ENCODE measurements around the gene TPM2. TPM values are rescaled to one million over a fixed set of nuclear protein-coding genes. Genes with fewer than 3 reads are reported as not detected.

TPM2 gene
- total and polyA plus RNA-seq, 2 donors from 2014 or later, result 218 to 287 TPM

- H3K36me3 ChIP-seq (ENCODE audit: control insufficient read depth in 2 of 3, insufficient read depth in 3 of 3, low read length in 3 of 3), result peaks cover 23 to 76% (median 69%) of the 10 kb centered on the region in 3 donors
- H3K9me3 ChIP-seq (ENCODE audit: control insufficient read depth in 2 of 3, insufficient read depth in 1 of 3, low read length in 3 of 3), result no peaks in the 10 kb centered on the region
- no peak overlapping the region for H3K27ac ChIP-seq (ENCODE audit: low read depth in 2 of 2, low read length in 2 of 2)
- no peak overlapping the region for H3K4me3 ChIP-seq (ENCODE audit: low read length in 3 of 3)
- no peak for TF ChIP-seq CTCF (IDR thresholded peaks at IDR 0.05; ENCODE audit: borderline replicate concordance, extremely low read depth, insufficient read depth)
- FAIRE-seq (no peak), DNase-seq (no peak)
- peaks cover 0 to 2% (median 0%) of the 10 kb centered on the region in 3 donors for H3K4me1 ChIP-seq (ENCODE audit: control insufficient read depth in 2 of 3, insufficient read depth in 2 of 3, low read depth in 1 of 3, low read length in 3 of 3)
- no peaks in the 10 kb centered on the region for H3K27me3 ChIP-seq (ENCODE audit: control insufficient read depth, insufficient read depth, low read length)
- H3K9ac ChIP-seq (ENCODE audit: low read length in 3 of 3), result no peak overlapping the region
- intact Hi-C loops (cut with DNase I), result no loop called here
These were observed 10.3 kb upstream of the TPM2 start for GRCh38 chr9:35700031-35700430.

- H3K27ac ChIP-seq (ENCODE audit: low read depth in 2 of 2, low read length in 2 of 2), result no peak overlapping the region
- no peaks in the 10 kb centered on the region for H3K27me3 ChIP-seq (ENCODE audit: control insufficient read depth, insufficient read depth, low read length)
- intact Hi-C loops (cut with DNase I), result no loop called here
- H3K36me3 ChIP-seq (ENCODE audit: control insufficient read depth in 2 of 3, insufficient read depth in 3 of 3, low read length in 3 of 3), result peaks cover 21 to 58% (median 51%) of the 10 kb centered on the region in 3 donors
- DNase-seq, result peak in 1 of 5 donors; percentile 37
- FAIRE-seq, result no peak
- no peak for TF ChIP-seq CTCF (IDR thresholded peaks at IDR 0.05; ENCODE audit: borderline replicate concordance, extremely low read depth, insufficient read depth)
- H3K9ac ChIP-seq (ENCODE audit: low read length in 3 of 3), result no peak overlapping the region
- H3K4me3 ChIP-seq (ENCODE audit: low read length in 3 of 3), result no peak overlapping the region
- H3K9me3 ChIP-seq (ENCODE audit: control insufficient read depth in 2 of 3, insufficient read depth in 1 of 3, low read length in 3 of 3), result no peaks in the 10 kb centered on the region
- peaks cover 0 to 2% (median 0%) of the 10 kb centered on the region in 3 donors for H3K4me1 ChIP-seq (ENCODE audit: control insufficient read depth in 2 of 3, insufficient read depth in 2 of 3, low read depth in 1 of 3, low read length in 3 of 3)
These were observed 8.5 kb upstream of the TPM2 start for GRCh38 chr9:35698231-35698630.

GRCh38 chr9:35697486-35697885 lies 7.8 kb upstream of the TPM2 start:
- H3K4me1 ChIP-seq (ENCODE audit: control insufficient read depth in 2 of 3, insufficient read depth in 2 of 3, low read depth in 1 of 3, low read length in 3 of 3), result peaks cover 0 to 2% (median 0%) of the 10 kb centered on the region in 3 donors
- no peak overlapping the region for H3K4me3 ChIP-seq (ENCODE audit: low read length in 3 of 3)
- DNase-seq, result peak in 1 of 5 donors; percentile 58
- intact Hi-C loops (cut with DNase I), result no loop called here
- no peaks in the 10 kb centered on the region for H3K9me3 ChIP-seq (ENCODE audit: control insufficient read depth in 2 of 3, insufficient read depth in 1 of 3, low read length in 3 of 3)
- peaks cover 20 to 51% (median 45%) of the 10 kb centered on the region in 3 donors for H3K36me3 ChIP-seq (ENCODE audit: control insufficient read depth in 2 of 3, insufficient read depth in 3 of 3, low read length in 3 of 3)
- no peak for FAIRE-seq
- H3K9ac ChIP-seq (ENCODE audit: low read length in 3 of 3), result no peak overlapping the region
- H3K27me3 ChIP-seq (ENCODE audit: control insufficient read depth, insufficient read depth, low read length), result no peaks in the 10 kb centered on the region
- no peak overlapping the region for H3K27ac ChIP-seq (ENCODE audit: low read depth in 2 of 2, low read length in 2 of 2)
- TF ChIP-seq CTCF (IDR thresholded peaks at IDR 0.05; ENCODE audit: borderline replicate concordance, extremely low read depth, insufficient read depth), result no peak

Data from kidney (tissue), 14 donors.